Endothelial cell (in vitro differentiated cells): Measurements from ENCODE around the gene TMEM135. TPM values are rescaled to one million over a fixed set of nuclear protein-coding genes. Genes with fewer than 3 reads are reported as not detected.
"Not testable (repeated sequence)": the region's sequence is repeated elsewhere in the genome, so short reads cannot be mapped to it uniquely, and the experiment has no call there.

Experiments
- DNase-seq: peaks from one replicate; pipeline ENCODE4 v3.0.0; 2021; ENCODE audit warnings: low spot score
- H3K27ac Mint-ChIP-seq: one replicate; pipeline ENCODE4 v1.8.0; 2021; ENCODE audit warnings: mixed read lengths, inconsistent platforms; ENCODE audit not compliant: unreplicated experiment
- H3K27me3 Mint-ChIP-seq: one replicate; pipeline ENCODE4 v1.8.0; 2021; ENCODE audit warnings: mild to moderate bottlenecking, moderate library complexity, mixed read lengths, inconsistent platforms; ENCODE audit not compliant: unreplicated experiment
- H3K36me3 Mint-ChIP-seq: one replicate; pipeline ENCODE4 v1.8.0; 2021; ENCODE audit warnings: mild to moderate bottlenecking, low read depth, mixed read lengths, inconsistent platforms; ENCODE audit not compliant: unreplicated experiment
- H3K4me1 Mint-ChIP-seq: one replicate; pipeline ENCODE4 v1.8.0; 2021; ENCODE audit warnings: mild to moderate bottlenecking, mixed read lengths, inconsistent platforms; ENCODE audit not compliant: unreplicated experiment
- H3K4me3 Mint-ChIP-seq: one replicate; pipeline ENCODE4 v1.8.0; 2021; ENCODE audit warnings: mild to moderate bottlenecking, mixed read lengths, inconsistent platforms; ENCODE audit not compliant: unreplicated experiment
- H3K9me3 Mint-ChIP-seq: one replicate; pipeline ENCODE4 v1.8.0; 2021; ENCODE audit warnings: mixed read lengths, inconsistent platforms; ENCODE audit not compliant: unreplicated experiment
- CTCF ChIP-seq: fragments of 200-600 bp; sonication (generic); IDR thresholded peaks from one replicate; pipeline ENCODE4 v1.5.0; 2021; ENCODE audit warnings: antibody characterized with exemption; ENCODE audit not compliant: unreplicated experiment
- total RNA-seq: library from RNA; stranded (reverse); fragmentation: NEBNext Ultra II Directional; extraction: Animal tissue kit (Norgen Biotek cat#: 25700); gene quantifications from one replicate; pipeline ENCODE4 v1.2.1, GENCODE V29; 2021; ENCODE audit not compliant: unreplicated experiment

TMEM135 gene
- total RNA-seq, 1 donor from 2014 or later, result 49.7 TPM

GRCh38 chr11:87280143-87280542 is 242.4 kb downstream of the TMEM135 start:
- Mint-ChIP-seq H3K9me3 (no peaks in the 10 kb centered on the region), H3K4me1 (peaks cover 7% of the 10 kb centered on the region), H3K4me3 (no peak overlapping the region), H3K36me3 (no peaks in the 10 kb centered on the region), H3K27ac (no peak overlapping the region), H3K27me3 (peaks cover 2% of the 10 kb centered on the region)
- DNase-seq, result no peak
- TF ChIP-seq CTCF, result no peak

GRCh38 chr11:87281496-87281895 is 243.8 kb downstream of the TMEM135 start:
- H3K27ac Mint-ChIP-seq, result peak overlapping the region; percentile 3

GRCh38 chr11:87284306-87284705 is 246.6 kb downstream of the TMEM135 start:
- no peak for DNase-seq
- TF ChIP-seq CTCF, result no peak
- H3K36me3 Mint-ChIP-seq, result peaks cover 3% of the 10 kb centered on the region
- no peak overlapping the region for H3K4me3 Mint-ChIP-seq
- H3K27ac Mint-ChIP-seq, result no peak overlapping the region
- H3K4me1 Mint-ChIP-seq, result peaks cover 6% of the 10 kb centered on the region
- H3K9me3 Mint-ChIP-seq, result no peaks in the 10 kb centered on the region
- H3K27me3 Mint-ChIP-seq, result peaks cover 2% of the 10 kb centered on the region

More at GRCh38 chr11:87281496-87281895, 243.8 kb downstream of the TMEM135 start:
- Mint-ChIP-seq H3K27me3 (peaks cover 2% of the 10 kb centered on the region), H3K36me3 (peaks cover 3% of the 10 kb centered on the region), H3K9me3 (no peaks in the 10 kb centered on the region), H3K4me1 (peaks cover 6% of the 10 kb centered on the region), H3K4me3 (no peak overlapping the region)
- TF ChIP-seq CTCF, result no peak
- no peak for DNase-seq

GRCh38 chr11:87285674-87286073 is 247.9 kb downstream of the TMEM135 start:
- H3K27me3 Mint-ChIP-seq, H3K36me3 Mint-ChIP-seq, H3K27ac Mint-ChIP-seq, H3K4me3 Mint-ChIP-seq, H3K9me3 Mint-ChIP-seq, H3K4me1 Mint-ChIP-seq, DNase-seq: not testable (repeated sequence)

GRCh38 chr11:87286338-87286737 is 248.6 kb downstream of the TMEM135 start:
- Mint-ChIP-seq H3K27ac (no peak overlapping the region), H3K9me3 (no peaks in the 10 kb centered on the region), H3K4me3 (no peak overlapping the region), H3K4me1 (peaks cover 3% of the 10 kb centered on the region), H3K27me3 (peaks cover 2% of the 10 kb centered on the region), H3K36me3 (peaks cover 3% of the 10 kb centered on the region)
- DNase-seq, result no peak
- no peak for TF ChIP-seq CTCF
